Uterus (tissue), 2 donors: ENCODE measurements around the gene MRM1.

Experiments used
- CTCF ChIP-seq, 4 experiments: fragments of 200-600 bp in 2 of 4; fragments of 450-650 bp in 2 of 4; sonication (generic) in 2 of 4; IDR thresholded peaks; one replicate each; pipeline ENCODE4 v1.5.1; 2016 to 2019; ENCODE audit warnings: antibody characterized with exemption in 4 of 4, mild to moderate bottlenecking in 2 of 4, moderate library complexity in 1 of 4
- POLR2A ChIP-seq, 2 donors: fragments of 450-650 bp; IDR thresholded peaks; one replicate each; pipeline ENCODE4 v1.6.1; 2016; ENCODE audit warnings: antibody characterized with exemption in 2 of 2, mild to moderate bottlenecking in 1 of 2, moderate library complexity in 1 of 2

DNA sequence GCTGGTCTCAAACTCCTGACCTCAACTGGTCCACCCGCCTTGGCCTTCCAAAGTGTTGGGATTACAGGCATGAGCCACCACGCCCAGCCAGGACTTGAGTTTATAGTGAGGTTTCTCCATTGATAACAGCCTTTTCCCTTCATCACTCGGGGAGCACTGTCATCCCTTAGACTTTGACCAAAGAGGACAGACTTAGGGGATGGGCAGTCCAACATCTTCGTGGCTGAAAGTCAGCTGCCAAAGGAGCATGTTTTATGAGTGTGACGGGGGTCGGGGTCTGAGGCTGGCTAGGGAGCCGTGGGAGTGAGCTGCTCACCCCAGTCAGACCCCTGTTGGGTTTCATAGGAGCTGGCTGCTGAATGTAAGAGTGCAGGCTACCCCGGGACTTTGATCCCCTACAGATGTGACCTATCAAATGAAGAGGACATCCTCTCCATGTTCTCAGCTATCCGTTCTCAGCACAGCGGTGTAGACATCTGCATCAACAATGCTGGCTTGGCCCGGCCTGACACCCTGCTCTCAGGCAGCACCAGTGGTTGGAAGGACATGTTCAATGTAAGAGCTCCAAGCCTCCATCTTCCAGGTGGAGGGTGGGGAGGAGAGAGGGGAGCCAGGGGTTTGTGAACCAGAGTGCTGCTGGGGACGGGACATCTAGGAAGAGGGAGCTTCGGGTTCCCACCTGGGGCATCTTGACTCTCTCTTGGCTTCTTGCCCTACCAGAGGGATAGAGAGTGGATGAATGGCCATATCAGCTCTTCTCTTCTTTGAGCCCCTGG lies 6.6 kb upstream of the MRM1 start:
- no peak for TF ChIP-seq CTCF (IDR thresholded peaks at IDR 0.05)
- TF ChIP-seq POLR2A (IDR thresholded peaks at IDR 0.05): no peak
